Left lung (tissue), 10 donors: ENCODE measurements around the gene HDAC3. TPM values are rescaled to one million over a fixed set of nuclear protein-coding genes. Genes with fewer than 3 reads are reported as not detected.

Experiments used
- ATAC-seq: fragments of 200-7000 bp; cut with Tn5 transposase; one replicate; pipeline ENCODE4 v1.9.1; 2020; ENCODE audit warnings: moderate library complexity
- DNase-seq, 4 donors: peaks; one replicate each; pipeline ENCODE4 v3.0.0-alpha.2; 2013 to 2020
- H3K27ac ChIP-seq, 2 donors: fragments of 200-600 bp; sonication (generic) in 1 of 2; one replicate each; pipeline versions ENCODE4 v1.5.0 to v1.8.0; 2020 to 2021
- H3K27me3 ChIP-seq, 2 donors: fragments of 200-600 bp; sonication (generic) in 1 of 2; one replicate each; pipeline versions ENCODE4 v1.5.0 to v1.8.0; 2020 to 2021
- H3K36me3 ChIP-seq, 2 donors: fragments of 200-600 bp; sonication (generic) in 1 of 2; one replicate each; pipeline versions ENCODE4 v1.5.0 to v1.8.0; 2020 to 2021
- H3K4me1 ChIP-seq, 2 donors: fragments of 200-600 bp; one replicate each; pipeline ENCODE4 v1.8.0; 2021
- H3K4me3 ChIP-seq, 2 donors: fragments of 200-600 bp; sonication (generic) in 1 of 2; one replicate each; pipeline versions ENCODE4 v1.5.0 to v1.8.0; 2020 to 2021; ENCODE audit warnings: mild to moderate bottlenecking in 1 of 2
- H3K9me3 ChIP-seq, 2 donors: fragments of 200-600 bp; sonication (generic) in 1 of 2; one replicate each; pipeline versions ENCODE4 v1.5.0 to v1.8.0; 2020 to 2021
- intact Hi-C, 2 donors: fragments of 100-400 bp; cut with DNase I; formaldehyde crosslinking; loops; one replicate each; pipeline versions ENCODE4 v1.11.2 to v1.14.2; 2022
- polyA plus RNA-seq, 6 donors: library from polyadenylated mRNA; unstranded; fragments of 120-200 nt; gene quantifications; one replicate each; pipeline ENCODE4 v1.2.1, GENCODE V29; 2013; ENCODE audit not compliant: insufficient read length in 6 of 6
- total RNA-seq, 2 donors: library from RNA; stranded (reverse); fragmentation: NEBNext Ultra II Directional; extraction: Animal tissue kit (Norgen Biotek cat#: 25700); gene quantifications; one replicate each; pipeline ENCODE4 v1.2.1, GENCODE V29; 2021
- TF ChIP-seq, protein P1 (sequence below), 2 donors: fragments of 200-600 bp; sonication (generic) in 1 of 2; IDR thresholded peaks; one replicate each; pipeline versions ENCODE4 v1.5.0 to v1.8.0; 2021; ENCODE audit warnings: antibody characterized with exemption in 2 of 2
- donor health status: DM: no; HTN: yes; CAD: no.
- donor health status: DM: no; HTN: no; CAD: no.

HDAC3 gene
- total and polyA plus RNA-seq, 8 donors: 41.2 to 120 (median 112) TPM

DNA sequence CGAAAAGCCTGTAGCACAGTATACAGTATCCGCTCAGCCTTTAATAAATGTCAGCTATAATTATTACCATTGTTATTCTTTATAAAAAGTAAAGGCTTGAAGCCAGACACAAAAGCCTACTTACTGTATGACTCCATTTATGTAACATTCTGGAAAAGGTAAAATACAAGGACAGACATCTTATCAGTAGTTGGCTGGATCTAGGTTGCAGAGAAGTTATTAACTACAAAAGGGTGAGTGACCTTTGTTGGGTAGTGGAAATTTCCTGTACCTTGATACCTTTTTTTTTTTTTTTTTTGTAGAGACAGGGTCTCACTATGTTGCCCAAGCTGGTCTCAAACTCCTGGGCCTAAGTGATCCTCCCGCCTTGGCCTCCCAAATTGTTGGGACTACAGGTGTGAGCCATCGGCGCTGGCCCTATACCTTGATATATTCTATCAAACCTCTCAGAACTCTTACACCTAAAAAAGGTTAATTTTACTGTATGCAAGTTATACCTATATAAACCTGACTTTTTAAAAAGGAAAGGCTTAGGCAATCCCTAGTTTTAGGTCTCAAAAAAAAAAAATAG lies 6.0 kb downstream of the HDAC3 start:
- H3K4me1 ChIP-seq: peaks cover 10 to 24% of the 10 kb centered on the region in 2 donors
- no peaks in the 10 kb centered on the region for H3K9me3 ChIP-seq
- peaks cover 0 to 59% of the 10 kb centered on the region in 2 donors for H3K36me3 ChIP-seq
- H3K27ac ChIP-seq: no peak overlapping the region
- TF ChIP-seq, protein P1, sequence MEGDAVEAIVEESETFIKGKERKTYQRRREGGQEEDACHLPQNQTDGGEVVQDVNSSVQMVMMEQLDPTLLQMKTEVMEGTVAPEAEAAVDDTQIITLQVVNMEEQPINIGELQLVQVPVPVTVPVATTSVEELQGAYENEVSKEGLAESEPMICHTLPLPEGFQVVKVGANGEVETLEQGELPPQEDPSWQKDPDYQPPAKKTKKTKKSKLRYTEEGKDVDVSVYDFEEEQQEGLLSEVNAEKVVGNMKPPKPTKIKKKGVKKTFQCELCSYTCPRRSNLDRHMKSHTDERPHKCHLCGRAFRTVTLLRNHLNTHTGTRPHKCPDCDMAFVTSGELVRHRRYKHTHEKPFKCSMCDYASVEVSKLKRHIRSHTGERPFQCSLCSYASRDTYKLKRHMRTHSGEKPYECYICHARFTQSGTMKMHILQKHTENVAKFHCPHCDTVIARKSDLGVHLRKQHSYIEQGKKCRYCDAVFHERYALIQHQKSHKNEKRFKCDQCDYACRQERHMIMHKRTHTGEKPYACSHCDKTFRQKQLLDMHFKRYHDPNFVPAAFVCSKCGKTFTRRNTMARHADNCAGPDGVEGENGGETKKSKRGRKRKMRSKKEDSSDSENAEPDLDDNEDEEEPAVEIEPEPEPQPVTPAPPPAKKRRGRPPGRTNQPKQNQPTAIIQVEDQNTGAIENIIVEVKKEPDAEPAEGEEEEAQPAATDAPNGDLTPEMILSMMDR (IDR thresholded peaks at IDR 0.05): no peak
- H3K4me3 ChIP-seq: no peak overlapping the region
- DNase-seq (no peak), ATAC-seq (no peak)
- no peaks in the 10 kb centered on the region for H3K27me3 ChIP-seq
- intact Hi-C loops: no loop called here

DNA sequence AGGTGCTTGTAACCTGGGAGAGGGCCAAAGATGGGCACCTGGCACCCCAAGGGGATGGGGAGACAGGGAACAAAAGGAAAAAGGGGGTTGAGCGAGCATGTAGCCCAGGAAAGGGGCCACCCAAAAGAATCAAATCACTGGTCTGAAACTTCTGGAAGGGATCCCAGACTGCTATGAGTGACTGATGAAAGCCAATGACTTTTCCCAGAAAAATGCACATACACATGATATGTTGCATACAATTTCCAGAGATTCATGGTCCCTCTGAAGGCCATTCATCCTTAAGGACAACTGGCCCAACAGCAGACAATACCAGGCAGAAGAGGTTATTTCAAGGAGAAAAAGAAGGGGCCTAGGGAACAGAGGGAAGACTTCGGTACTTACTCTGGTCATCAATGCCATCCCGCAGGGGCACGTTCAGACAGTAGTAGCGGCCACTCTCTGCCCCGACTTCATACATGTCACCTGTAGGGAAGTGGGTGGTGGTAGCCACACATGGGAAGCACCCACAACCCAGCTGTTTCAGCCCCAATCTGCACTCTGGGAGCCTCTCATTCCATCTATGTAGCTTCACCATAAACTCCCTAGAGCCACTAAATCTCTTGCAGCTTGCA lies 8.4 kb downstream of the HDAC3 start:
- peaks cover 0 to 5% of the 10 kb centered on the region in 2 donors for H3K4me1 ChIP-seq
- ATAC-seq (no peak), DNase-seq (no peak)
- H3K27me3 ChIP-seq: no peaks in the 10 kb centered on the region
- H3K4me3 ChIP-seq: no peak overlapping the region
- H3K27ac ChIP-seq: no peak overlapping the region
- peaks cover 0 to 82% of the 10 kb centered on the region in 2 donors for H3K36me3 ChIP-seq
- intact Hi-C loops: no loop called here
- TF ChIP-seq, protein P1 (IDR thresholded peaks at IDR 0.05): no peak
- no peaks in the 10 kb centered on the region for H3K9me3 ChIP-seq

DNA sequence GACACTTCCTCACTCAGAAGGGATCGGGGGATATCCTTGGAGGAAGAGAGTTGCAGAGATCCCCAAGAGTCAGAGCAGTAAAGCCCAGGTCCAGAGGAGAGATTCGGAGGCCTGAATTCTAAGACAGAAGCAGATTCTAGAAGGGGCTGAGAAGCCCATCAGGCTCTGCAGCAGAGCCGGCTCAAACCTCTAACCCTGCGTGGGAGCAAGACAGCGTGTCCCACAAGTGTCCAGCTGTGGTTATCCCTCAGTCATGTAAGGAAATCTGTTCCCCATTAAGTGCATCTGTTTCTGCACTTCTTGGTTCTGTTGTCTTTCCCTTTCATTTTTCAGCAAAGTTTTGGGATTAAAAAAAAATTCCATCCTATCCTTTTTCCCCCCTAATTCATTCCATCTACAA lies 13.0 kb downstream of the HDAC3 start:
- H3K36me3 ChIP-seq: peaks cover 0 to 85% of the 10 kb centered on the region in 2 donors
- ATAC-seq: no peak
- TF ChIP-seq, protein P1 (IDR thresholded peaks at IDR 0.05): no peak
- no peak for DNase-seq
- peak overlapping the region in 1 of 2 donors; percentile 3 for H3K27ac ChIP-seq
- H3K9me3 ChIP-seq: no peaks in the 10 kb centered on the region
- no peak overlapping the region for H3K4me3 ChIP-seq
- peaks cover 0 to 19% of the 10 kb centered on the region in 2 donors for H3K4me1 ChIP-seq
- intact Hi-C loops: no loop called here
- H3K27me3 ChIP-seq: no peaks in the 10 kb centered on the region

DNA sequence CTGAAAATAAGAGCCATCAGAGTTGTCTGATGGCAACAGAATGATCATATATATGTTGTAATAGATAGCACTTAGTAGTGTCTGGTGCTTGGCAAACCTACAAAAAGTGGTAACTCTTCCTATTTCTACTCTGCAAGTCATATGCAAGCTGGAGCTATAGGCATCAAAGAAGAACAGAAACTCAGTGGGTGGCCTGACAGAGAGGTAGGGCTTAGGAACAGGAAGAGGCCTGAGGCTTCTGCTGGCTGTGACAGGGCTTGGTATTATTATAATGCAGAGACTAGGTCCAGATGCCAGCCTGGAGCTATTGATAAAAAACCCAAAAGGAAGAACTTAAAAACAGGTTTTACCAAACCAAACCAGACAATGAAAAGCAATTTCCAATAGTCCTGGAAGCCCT lies 13.5 kb downstream of the HDAC3 start:
- H3K4me3 ChIP-seq: no peak overlapping the region
- intact Hi-C loops: no loop called here
- peaks cover 0 to 19% of the 10 kb centered on the region in 2 donors for H3K4me1 ChIP-seq
- peaks cover 0 to 81% of the 10 kb centered on the region in 2 donors for H3K36me3 ChIP-seq
- no peaks in the 10 kb centered on the region for H3K9me3 ChIP-seq
- peak overlapping the region in 1 of 2 donors; percentile 3 for H3K27ac ChIP-seq
- no peak for DNase-seq
- TF ChIP-seq, protein P1 (IDR thresholded peaks at IDR 0.05): no peak
- no peaks in the 10 kb centered on the region for H3K27me3 ChIP-seq
- ATAC-seq: no peak

GRCh38 chr5:141618804-141619554 lies 17.7 kb downstream of the HDAC3 start, which contains the start of gene DIAPH1:
DIAPH1 (minus strand) TSS chr5:141619000; CDS start chr5:141618914, 86 bp downstream.
- peaks cover 0 to 59% of the 10 kb centered on the region in 2 donors for H3K4me1 ChIP-seq
- no peaks in the 10 kb centered on the region for H3K9me3 ChIP-seq
- H3K36me3 ChIP-seq: peaks cover 0 to 42% of the 10 kb centered on the region in 2 donors
- peak within 1 kb of the TSS; percentile 91 to 99 for H3K27ac ChIP-seq
- DNase-seq (peak; percentile 94 to 99 (median 98)), ATAC-seq (peak; percentile 95)
- H3K4me3 ChIP-seq: peak within 1 kb of the TSS; percentile 76 to 98
- TF ChIP-seq, protein P1 (IDR thresholded peaks at IDR 0.05): peak; percentile 93 to 98
- H3K27me3 ChIP-seq: no peaks in the 10 kb centered on the region
- intact Hi-C loops: loop anchor here in 1 of 2 donors (2.0 kb wide), 1 partner anchor 26 kb away; no protein-coding TSS in a partner anchor
